OCI-M1 (cell line): ENCODE results near the gene SPEM2.

Experiments
- DNase-seq: peaks from one replicate; lab custom pipeline; 2025; lab: John Stamatoyannopoulos, UW

The SPEM2 gene

GRCh38 chr17:7403977-7404736, 21.3 kb upstream of the SPEM2 start, which contains the start of gene TMEM256:
Gene TMEM256, minus strand, starts transcription at chr17:7404097. Its CDS starts 13 bp downstream, at chr17:7404084.
- peak; percentile 100 for DNase-seq

GRCh38 chr17:7404737-7405349, 20.6 kb upstream of the SPEM2 start:
- DNase-seq, result no peak

DNA sequence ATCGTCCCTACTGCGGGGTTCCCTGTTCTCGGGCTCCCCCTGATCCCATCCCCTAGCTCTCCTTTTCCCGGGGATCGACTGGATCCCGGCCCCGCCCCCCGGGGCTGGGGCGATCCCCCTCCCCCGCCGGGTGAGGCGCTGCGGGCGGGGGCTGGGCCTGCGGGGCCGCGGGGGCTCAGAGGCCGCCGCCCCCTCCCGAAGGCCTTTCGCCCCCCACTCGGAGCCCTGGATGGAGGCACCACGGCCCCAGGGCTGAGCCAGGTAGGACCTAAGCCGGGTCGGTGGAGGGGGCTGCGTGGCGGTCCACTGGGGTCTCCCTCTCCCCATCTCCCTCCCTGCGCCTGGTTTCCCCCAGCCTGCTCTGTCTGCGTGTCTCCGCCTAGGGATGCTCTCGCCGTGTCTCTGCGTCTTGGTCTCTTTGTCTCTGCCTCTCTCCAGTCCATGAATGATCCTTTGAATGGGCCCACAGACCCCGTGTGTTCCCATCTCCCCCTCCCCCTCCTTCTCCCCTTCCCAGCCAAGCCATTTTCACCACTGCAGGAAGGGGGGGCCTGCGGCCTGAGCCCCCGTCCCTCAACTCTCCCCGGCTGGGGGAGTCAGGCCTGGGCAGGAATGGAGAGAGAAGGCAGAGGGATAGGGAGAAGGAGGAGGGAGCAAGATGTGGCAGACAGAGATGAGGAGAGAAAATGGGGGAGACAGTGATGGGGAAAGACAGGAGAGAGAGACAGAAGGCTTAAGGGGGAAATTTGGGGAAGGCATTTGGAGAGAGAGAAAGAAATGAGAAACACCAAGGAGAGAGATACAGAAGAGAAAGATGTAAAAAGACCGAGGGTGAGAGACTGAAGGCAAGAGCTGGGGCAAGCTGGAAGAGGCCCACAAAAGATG, 19.8 kb upstream of the SPEM2 start:
- DNase-seq, result no peak

DNA sequence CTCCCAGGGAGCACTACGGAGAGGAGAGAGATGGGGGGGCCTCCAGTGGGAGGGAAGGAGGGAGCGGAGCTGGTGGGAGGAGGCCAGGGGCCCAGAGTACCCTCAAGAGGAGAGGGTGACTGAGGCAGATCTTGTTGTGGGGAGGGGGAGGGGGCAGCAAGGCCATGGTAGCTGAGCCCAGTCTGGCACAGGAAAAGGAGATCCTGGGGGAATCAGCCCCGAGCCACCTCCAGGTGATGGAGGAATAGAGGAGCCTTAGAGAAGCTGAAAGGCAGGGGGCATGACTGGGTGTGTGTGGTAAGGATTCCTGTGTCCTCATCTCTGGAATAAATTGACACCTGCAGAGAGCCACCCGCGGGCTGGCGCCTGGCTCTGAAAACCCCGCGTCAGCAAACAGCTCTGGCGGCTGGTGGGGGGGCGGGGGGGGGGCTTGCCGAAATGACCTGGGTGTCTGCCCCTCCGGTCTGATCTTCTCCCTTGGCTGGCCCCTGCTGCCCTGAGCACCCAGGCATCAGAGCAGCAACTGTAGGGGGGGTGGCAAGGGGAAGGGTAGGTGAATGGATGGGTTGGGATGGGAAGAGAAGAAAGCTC, 19.1 kb upstream of the SPEM2 start:
- DNase-seq, result no peak

GRCh38 chr17:7407082-7407481, 18.3 kb upstream of the SPEM2 start:
- no peak for DNase-seq

- DNase-seq, result no peak
Observed at GRCh38 chr17:7407485-7408251, 17.7 kb upstream of the SPEM2 start, which contains the start of gene NLGN2. Gene NLGN2, plus strand, starts transcription at chr17:7407845. Its CDS starts 411 bp downstream, at chr17:7408256.

DNA sequence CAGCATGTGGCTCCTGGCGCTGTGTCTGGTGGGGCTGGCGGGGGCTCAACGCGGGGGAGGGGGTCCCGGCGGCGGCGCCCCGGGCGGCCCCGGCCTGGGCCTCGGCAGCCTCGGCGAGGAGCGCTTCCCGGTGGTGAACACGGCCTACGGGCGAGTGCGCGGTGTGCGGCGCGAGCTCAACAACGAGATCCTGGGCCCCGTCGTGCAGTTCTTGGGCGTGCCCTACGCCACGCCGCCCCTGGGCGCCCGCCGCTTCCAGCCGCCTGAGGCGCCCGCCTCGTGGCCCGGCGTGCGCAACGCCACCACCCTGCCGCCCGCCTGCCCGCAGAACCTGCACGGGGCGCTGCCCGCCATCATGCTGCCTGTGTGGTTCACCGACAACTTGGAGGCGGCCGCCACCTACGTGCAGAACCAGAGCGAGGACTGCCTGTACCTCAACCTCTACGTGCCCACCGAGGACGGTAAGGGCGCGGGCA, 17.1 kb upstream of the SPEM2 start:
- no peak for DNase-seq

DNA sequence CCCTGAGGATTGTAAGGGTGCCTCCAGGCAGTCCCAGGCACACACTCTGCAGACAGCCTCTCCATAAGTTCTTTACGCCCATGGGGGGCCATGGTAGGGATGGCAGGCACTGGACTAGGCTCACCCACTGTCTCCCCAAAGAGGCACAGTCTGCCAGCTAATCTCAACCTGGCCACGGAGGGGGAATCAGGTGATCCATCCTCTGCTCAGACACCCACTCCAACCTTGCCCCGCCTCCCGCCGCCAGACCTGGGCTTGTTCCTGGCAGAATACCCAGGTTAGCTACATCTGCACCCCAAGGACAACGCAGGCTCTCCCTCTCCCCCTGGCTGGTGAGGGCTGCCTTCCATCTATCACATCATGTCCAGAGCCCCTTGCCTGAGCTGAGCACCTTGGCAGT, 16.6 kb upstream of the SPEM2 start:
- DNase-seq, result no peak

GRCh38 chr17:7409716-7410115, 15.7 kb upstream of the SPEM2 start:
- DNase-seq, result no peak

- DNase-seq, result no peak
Observed at GRCh38 chr17:7410634-7411426, 14.6 kb upstream of the SPEM2 start.

DNA sequence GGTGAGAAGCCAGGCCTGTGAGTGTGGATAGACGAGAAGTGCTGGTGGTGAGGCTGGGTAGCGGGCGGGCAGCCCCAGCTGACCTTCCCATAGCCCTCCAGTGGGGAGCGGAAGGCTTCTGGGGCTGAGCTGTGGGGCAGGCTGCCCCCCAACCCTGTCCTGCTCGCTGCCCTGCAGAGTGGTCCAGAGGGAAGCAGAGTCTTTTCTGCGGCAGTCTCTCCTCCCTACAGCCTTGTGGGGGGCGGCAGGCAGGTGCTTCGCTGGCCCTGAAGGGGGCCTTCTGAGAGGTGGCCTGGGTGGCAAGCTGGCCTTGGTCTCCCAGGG, 14.0 kb upstream of the SPEM2 start:
- DNase-seq, result no peak

DNA sequence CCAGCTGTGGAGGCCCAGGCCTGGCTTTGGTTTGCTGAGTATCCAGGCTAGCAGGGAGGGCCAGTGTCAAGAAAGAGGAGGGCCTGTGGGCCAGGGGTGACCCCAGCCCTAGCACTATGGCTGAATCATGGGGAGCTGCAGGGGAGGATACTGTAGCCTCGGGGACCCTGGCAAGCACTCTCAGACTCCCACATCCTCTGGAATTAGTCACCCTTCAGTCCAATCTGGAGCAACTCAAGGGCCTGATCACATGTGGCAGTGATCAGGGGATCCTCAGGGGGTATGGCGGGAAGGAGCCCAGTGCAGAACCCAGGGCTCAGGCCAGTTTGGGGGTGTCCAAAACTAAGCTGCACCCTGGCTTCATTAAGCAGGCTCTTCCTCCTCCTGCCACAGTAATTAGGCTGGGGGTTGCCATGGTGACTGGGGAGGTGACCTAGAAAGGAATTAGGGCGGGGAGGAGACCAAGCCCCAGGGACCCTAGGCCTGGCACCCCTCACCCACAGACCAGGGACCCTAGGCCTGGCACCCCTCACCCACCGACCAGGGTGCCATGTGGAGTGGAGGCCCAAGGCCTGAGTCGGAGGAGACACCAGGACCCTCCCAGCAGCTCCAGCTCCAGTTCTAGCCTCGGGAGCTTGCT, 11.9 kb upstream of the SPEM2 start:
- no peak for DNase-seq

DNA sequence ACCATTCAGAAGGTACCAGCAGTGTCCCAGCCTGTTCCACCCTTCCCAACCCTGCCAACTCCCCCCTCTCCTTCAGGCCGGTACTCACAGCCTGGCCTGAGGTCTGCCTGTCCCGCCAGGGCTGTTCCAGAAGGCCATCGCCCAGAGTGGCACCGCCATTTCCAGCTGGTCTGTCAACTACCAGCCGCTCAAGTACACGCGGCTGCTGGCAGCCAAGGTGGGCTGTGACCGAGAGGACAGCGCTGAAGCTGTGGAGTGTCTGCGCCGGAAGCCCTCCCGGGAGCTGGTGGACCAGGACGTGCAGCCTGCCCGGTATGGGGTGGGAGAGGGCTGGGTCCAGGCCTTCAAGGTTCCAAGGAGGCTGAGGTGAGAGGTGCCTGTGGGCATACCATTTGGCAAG, 10.6 kb upstream of the SPEM2 start:
- DNase-seq, result no peak

DNA sequence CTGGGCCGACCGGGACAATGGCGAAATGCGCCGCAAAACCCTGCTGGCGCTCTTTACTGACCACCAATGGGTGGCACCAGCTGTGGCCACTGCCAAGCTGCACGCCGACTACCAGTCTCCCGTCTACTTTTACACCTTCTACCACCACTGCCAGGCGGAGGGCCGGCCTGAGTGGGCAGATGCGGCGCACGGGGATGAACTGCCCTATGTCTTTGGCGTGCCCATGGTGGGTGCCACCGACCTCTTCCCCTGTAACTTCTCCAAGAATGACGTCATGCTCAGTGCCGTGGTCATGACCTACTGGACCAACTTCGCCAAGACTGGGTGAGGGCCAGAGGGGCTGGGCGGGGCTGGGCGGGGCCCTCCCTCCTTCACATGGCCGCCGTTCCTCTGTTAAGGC, 9.6 kb upstream of the SPEM2 start:
- no peak for DNase-seq

DNA sequence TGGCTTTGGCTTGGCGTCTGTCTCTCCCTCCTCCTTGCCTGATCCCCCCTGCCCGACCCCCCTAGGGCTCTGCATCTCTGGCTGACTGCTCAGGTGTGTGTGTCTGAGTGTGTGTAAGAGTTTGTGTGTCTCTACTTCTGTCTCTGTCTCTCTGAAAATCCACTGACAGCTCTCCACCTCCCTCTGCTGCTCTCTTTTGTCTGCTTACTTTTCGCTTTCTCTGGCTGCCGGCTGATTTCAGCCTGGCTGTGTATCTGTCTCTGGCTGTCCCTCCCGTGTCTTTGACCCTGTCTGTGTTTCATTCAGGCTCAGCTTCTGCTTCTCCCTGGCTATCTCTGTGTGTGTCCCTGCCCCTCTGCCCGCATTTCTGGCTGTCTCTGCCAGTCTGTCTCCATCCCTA, 9.1 kb upstream of the SPEM2 start:
- DNase-seq, result peak; percentile 32

GRCh38 chr17:7417056-7417655, 8.3 kb upstream of the SPEM2 start:
- no peak for DNase-seq

- DNase-seq, result no peak
Observed at GRCh38 chr17:7418472-7419152, 6.8 kb upstream of the SPEM2 start.

DNA sequence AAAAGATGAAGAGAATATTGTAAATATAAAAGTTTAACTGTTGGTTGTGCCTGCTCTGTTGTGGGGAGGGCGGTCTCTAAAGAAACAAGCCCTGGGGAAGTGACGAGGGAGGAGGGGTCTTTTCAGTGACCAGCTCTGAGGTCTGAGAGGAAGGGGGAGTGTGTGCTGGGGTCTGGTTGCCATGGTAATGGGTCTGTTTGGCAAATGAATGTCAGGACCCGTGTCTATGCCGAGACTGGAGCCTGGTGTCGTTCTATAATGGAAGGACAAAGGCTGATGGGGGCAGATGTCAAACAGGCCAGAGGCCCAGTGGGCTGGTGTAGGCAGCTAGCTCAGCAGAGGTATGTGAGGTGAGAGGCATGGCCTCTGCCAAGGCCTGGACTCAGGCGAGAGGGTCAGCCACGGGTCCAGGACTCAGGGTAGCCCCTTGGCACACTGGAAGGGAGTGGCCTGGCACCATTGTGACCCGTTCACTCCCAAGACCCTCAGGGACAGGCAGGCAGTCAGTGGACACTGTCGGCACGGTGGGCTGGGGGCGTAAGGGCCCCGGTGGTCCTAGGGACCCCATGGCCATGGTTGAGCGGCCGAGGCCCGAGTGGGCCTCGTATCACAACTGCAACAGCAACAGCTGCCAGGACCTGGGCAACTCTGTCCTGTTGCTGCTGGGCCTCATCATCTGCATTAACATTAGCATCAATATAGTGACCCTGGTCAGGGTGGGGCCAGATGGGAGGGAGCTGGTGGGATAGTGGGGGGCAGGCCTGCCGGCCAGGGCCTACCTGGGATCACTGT, 5.4 kb upstream of the SPEM2 start, which contains the start of gene SPEM1:
SPEM1 (plus strand) TSS at position 506 of the 792 bp plus-strand sequence; CDS start at position 567, 61 bp downstream.
- DNase-seq, result no peak
